ENCODE measurements around the gene TST. TPM values are rescaled to one million over a fixed set of nuclear protein-coding genes. Genes with fewer than 3 reads are reported as not detected.

Gene TST
- polyA plus RNA-seq, 3 donors, result 17.3 to 41.7 (median 34.5) TPM

DNA sequence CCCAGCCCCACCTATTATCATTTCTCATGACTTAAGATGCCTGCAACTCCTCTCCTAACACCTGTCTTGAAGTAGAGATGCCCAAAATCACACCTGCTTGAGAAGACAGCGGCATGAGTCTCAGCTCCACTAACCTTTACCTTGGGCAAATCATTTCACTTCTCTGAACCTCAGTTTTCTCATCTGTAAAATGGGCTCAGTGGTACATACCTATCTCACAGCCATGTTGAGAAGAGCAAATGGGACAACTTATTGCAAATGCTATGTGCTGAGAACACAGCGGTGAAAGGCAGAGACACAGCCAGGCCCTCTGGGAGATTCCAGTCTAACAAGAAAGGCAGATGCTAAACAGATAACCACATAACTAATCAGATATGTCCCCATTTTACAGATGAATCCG lies 7.8 kb downstream of the TST start:
- 100% methylated on average over 3 of the region's 3 CpGs for WGBS (ENCODE audit: insufficient coverage)
- H3K4me2 ChIP-seq (replicated peaks; ENCODE audit: extremely low read depth, low read length, poor library complexity, severe bottlenecking), result no peak overlapping the region
- peaks cover 5 to 8% of the 10 kb centered on the region in 2 donors for H3K36me3 Mint-ChIP-seq
- no peak overlapping the region for H2AFZ ChIP-seq (ENCODE audit: insufficient read depth, low read depth, low read length, poor library complexity, severe bottlenecking)
- intact Hi-C loops (cut with micrococcal nuclease), result no loop called here
- H3K36me3 ChIP-seq (replicated peaks in 1 of 2; ENCODE audit: control insufficient read depth in 1 of 2, insufficient read depth in 2 of 2, low read length in 2 of 2), result peaks cover 0 to 4% of the 10 kb centered on the region in 2 donors
- peaks cover 0 to 2% (median 0%) of the 10 kb centered on the region in 7 donors for H3K9me3 Mint-ChIP-seq
- H3K27ac Mint-ChIP-seq, result peak overlapping the region in 1 of 7 donors; percentile 47
- DNase-seq, result no peak
- peaks cover 0 to 12% of the 10 kb centered on the region in 2 donors for H3K27me3 ChIP-seq (ENCODE audit: control insufficient read depth in 2 of 2, insufficient read depth in 2 of 2, low read length in 2 of 2)
- H3K79me2 ChIP-seq (ENCODE audit: insufficient read depth, low read length), result no peaks in the 10 kb centered on the region
- no peak overlapping the region for H3K4me3 Mint-ChIP-seq
- peaks cover 7 to 19% (median 16%) of the 10 kb centered on the region in 3 donors for H3K27me3 Mint-ChIP-seq (ENCODE audit: low read depth in 3 of 3)
- no peak overlapping the region for H3K9ac ChIP-seq (ENCODE audit: insufficient read depth, low read length, poor library complexity, severe bottlenecking)
- no peak for TF ChIP-seq CTCF (IDR thresholded peaks at IDR 0.05)
- no peaks in the 10 kb centered on the region for H3K4me1 ChIP-seq (ENCODE audit: control insufficient read depth in 1 of 2, insufficient read depth in 2 of 2, low read length in 2 of 2)
- peaks cover 6% of the 10 kb centered on the region for H3K4me1 Mint-ChIP-seq
- no peak overlapping the region for H3K27ac ChIP-seq (ENCODE audit: low read depth in 1 of 2, low read length in 2 of 2)
- H3K4me3 ChIP-seq (replicated peaks in 1 of 3; ENCODE audit: low read depth in 2 of 3, low read length in 3 of 3), result no peak overlapping the region
- no peaks in the 10 kb centered on the region for H3K9me3 ChIP-seq (replicated peaks in 1 of 2; ENCODE audit: control insufficient read depth in 1 of 2, insufficient read depth in 1 of 2, low read length in 2 of 2)
- peaks cover 3% of the 10 kb centered on the region for H4K20me1 ChIP-seq (ENCODE audit: insufficient read depth, low read length)

DNA sequence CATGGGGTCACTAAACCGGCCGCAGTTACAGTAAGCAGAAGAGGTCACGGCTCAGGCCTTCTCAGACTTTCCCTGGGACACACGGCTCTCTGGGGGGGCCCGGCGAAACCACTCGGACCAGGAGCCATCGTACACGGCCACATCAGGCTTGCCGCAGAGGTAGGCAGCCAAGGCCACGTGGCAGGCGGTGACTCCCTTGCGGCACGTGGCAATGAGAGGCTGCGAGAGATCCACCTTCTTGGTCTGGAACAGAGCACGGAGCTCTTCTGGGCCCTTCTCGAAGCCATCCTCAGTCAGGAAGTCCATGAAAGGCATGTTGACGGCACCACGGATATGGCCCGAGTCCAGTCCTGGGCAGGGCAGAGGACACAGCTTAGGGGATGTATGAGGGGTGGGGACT lies 8.3 kb downstream of the TST start:
- H3K27ac Mint-ChIP-seq, result no peak overlapping the region
- peaks cover 8 to 21% (median 20%) of the 10 kb centered on the region in 3 donors for H3K27me3 Mint-ChIP-seq (ENCODE audit: low read depth in 3 of 3)
- Histone ChIP-seq H3K4me2 (replicated peaks; ENCODE audit: extremely low read depth, low read length, poor library complexity, severe bottlenecking) (no peak overlapping the region), H3K9me3 (replicated peaks in 1 of 2; ENCODE audit: control insufficient read depth in 1 of 2, insufficient read depth in 1 of 2, low read length in 2 of 2) (no peaks in the 10 kb centered on the region), H3K27ac (ENCODE audit: low read depth in 1 of 2, low read length in 2 of 2) (no peak overlapping the region), H3K4me1 (ENCODE audit: control insufficient read depth in 1 of 2, insufficient read depth in 2 of 2, low read length in 2 of 2) (no peaks in the 10 kb centered on the region), H2AFZ (ENCODE audit: insufficient read depth, low read depth, low read length, poor library complexity, severe bottlenecking) (no peak overlapping the region), H3K9ac (ENCODE audit: insufficient read depth, low read length, poor library complexity, severe bottlenecking) (no peak overlapping the region), H4K20me1 (ENCODE audit: insufficient read depth, low read length) (no peaks in the 10 kb centered on the region), H3K36me3 (replicated peaks in 1 of 2; ENCODE audit: control insufficient read depth in 1 of 2, insufficient read depth in 2 of 2, low read length in 2 of 2) (no peaks in the 10 kb centered on the region), H3K79me2 (ENCODE audit: insufficient read depth, low read length) (no peaks in the 10 kb centered on the region), H3K27me3 (ENCODE audit: control insufficient read depth in 2 of 2, insufficient read depth in 2 of 2, low read length in 2 of 2) (peaks cover 0 to 12% of the 10 kb centered on the region in 2 donors), H3K4me3 (replicated peaks in 1 of 3; ENCODE audit: low read depth in 2 of 3, low read length in 3 of 3) (no peak overlapping the region)
- intact Hi-C loops (cut with micrococcal nuclease), result no loop called here
- 95% methylated on average over 19 of the region's 20 CpGs for WGBS (ENCODE audit: insufficient coverage)
- H3K4me1 Mint-ChIP-seq, result peaks cover 5% of the 10 kb centered on the region
- no peak for TF ChIP-seq CTCF (IDR thresholded peaks at IDR 0.05)
- peaks cover 0 to 2% (median 0%) of the 10 kb centered on the region in 7 donors for H3K9me3 Mint-ChIP-seq
- no peak overlapping the region for H3K4me3 Mint-ChIP-seq
- DNase-seq, result no peak
- peaks cover 2 to 3% of the 10 kb centered on the region in 2 donors for H3K36me3 Mint-ChIP-seq

Data from CD14-positive monocyte (primary cell).